HG02973 (cell line): ENCODE results near the gene PTPN21.

Experiments
- ATAC-seq: cut with Tn5 transposase; IDR thresholded peaks from one replicate; pipeline ENCODE4 v1.9.1; 2021; ENCODE audit warnings: moderate library complexity; ENCODE audit not compliant: unreplicated experiment

The PTPN21 gene

GRCh38 chr14:88507208-88507607 lies 47.6 kb downstream of the PTPN21 start:
- ATAC-seq = no peak

- no peak for ATAC-seq
These were observed 49.2 kb downstream of the PTPN21 start for GRCh38 chr14:88505621-88506020.

- ATAC-seq = no peak
These were observed 50.2 kb downstream of the PTPN21 start for GRCh38 chr14:88504602-88505001.

GRCh38 chr14:88503754-88504406 lies 50.9 kb downstream of the PTPN21 start:
- ATAC-seq = no peak

- ATAC-seq = no peak
These were observed 52.1 kb downstream of the PTPN21 start for GRCh38 chr14:88502740-88503139.

GRCh38 chr14:88500611-88501010 lies 54.2 kb downstream of the PTPN21 start:
- no peak for ATAC-seq

GRCh38 chr14:88499225-88499624 lies 55.6 kb downstream of the PTPN21 start:
- ATAC-seq = no peak

- no peak for ATAC-seq
These were observed 58.4 kb downstream of the PTPN21 start for GRCh38 chr14:88496414-88496813.

GRCh38 chr14:88493392-88494185 lies 61.2 kb downstream of the PTPN21 start:
- ATAC-seq = no peak

GRCh38 chr14:88492272-88493089 lies 62.3 kb downstream of the PTPN21 start:
- peak; percentile 94 for ATAC-seq

- ATAC-seq = no peak
These were observed 64.6 kb downstream of the PTPN21 start for GRCh38 chr14:88490168-88490567.

GRCh38 chr14:88488897-88489296 lies 65.9 kb downstream of the PTPN21 start:
- ATAC-seq = no peak

GRCh38 chr14:88488081-88488480 lies 66.7 kb downstream of the PTPN21 start:
- ATAC-seq = no peak

GRCh38 chr14:88482524-88482923 lies 72.3 kb downstream of the PTPN21 start:
- ATAC-seq = no peak

GRCh38 chr14:88481794-88482193 lies 73.0 kb downstream of the PTPN21 start:
- no peak for ATAC-seq

GRCh38 chr14:88481059-88481458 lies 73.7 kb downstream of the PTPN21 start:
- ATAC-seq = no peak

- no peak for ATAC-seq
These were observed 75.2 kb downstream of the PTPN21 start for GRCh38 chr14:88479574-88479987.

- no peak for ATAC-seq
These were observed 75.9 kb downstream of the PTPN21 start for GRCh38 chr14:88478931-88479330.

- ATAC-seq = no peak
These were observed 77.1 kb downstream of the PTPN21 start for GRCh38 chr14:88477513-88478250.

- ATAC-seq = no peak
These were observed 78.0 kb downstream of the PTPN21 start for GRCh38 chr14:88476825-88477224.

- no peak for ATAC-seq
These were observed 78.5 kb downstream of the PTPN21 start for GRCh38 chr14:88476214-88476774.
